MM.1S (cell line): ENCODE results near the gene PDE4B.

Source experiments
- DNase-seq: peaks from one replicate; pipeline ENCODE4 v3.0.0-alpha.2; 2015
- H2AFZ ChIP-seq: fragments of 300-600 bp; sonication (generic); 2 replicates; pipeline ENCODE4 v1.6.0; 2016; ENCODE audit warnings: antibody characterized with exemption, low read length
- H3F3A ChIP-seq: fragments of 300-600 bp; sonication (generic); 2 replicates; pipeline ENCODE4 v1.6.1; 2016; ENCODE audit warnings: mild to moderate bottlenecking, antibody characterized with exemption, low read length, moderate library complexity, mixed read lengths; ENCODE audit not compliant: insufficient read depth
- H3K27ac ChIP-seq: fragments of 300-600 bp; sonication (generic); 2 replicates; pipeline ENCODE4 v1.5.1; 2016; ENCODE audit warnings: mild to moderate bottlenecking, low read length
- H3K27me3 ChIP-seq: fragments of 300-600 bp; sonication (generic); replicated peaks from 2 replicates; pipeline ENCODE4 v1.6.0; 2016; ENCODE audit warnings: low read length; ENCODE audit not compliant: insufficient read depth
- H3K36me3 ChIP-seq: fragments of 300-600 bp; sonication (generic); replicated peaks from 2 replicates; pipeline ENCODE4 v1.6.1; 2016; ENCODE audit warnings: mild to moderate bottlenecking, low read length, mixed read lengths; ENCODE audit not compliant: insufficient read depth
- H3K4me1 ChIP-seq: fragments of 300-600 bp; sonication (generic); 2 replicates; pipeline ENCODE4 v1.6.1; 2016; ENCODE audit warnings: low read length, mixed read lengths
- H3K4me2 ChIP-seq: fragments of 300-600 bp; sonication (generic); 2 replicates; pipeline ENCODE4 v1.6.0; 2016; ENCODE audit warnings: low read depth, low read length
- H3K4me3 ChIP-seq: fragments of 300-600 bp; sonication (generic); 2 replicates; pipeline ENCODE4 v1.5.1; 2016; ENCODE audit warnings: low read length, mixed read lengths
- H3K79me2 ChIP-seq: fragments of 300-600 bp; sonication (generic); 2 replicates; pipeline ENCODE4 v1.6.1; 2016; ENCODE audit warnings: mixed run types, low read length, mixed read lengths
- H3K9ac ChIP-seq: fragments of 300-600 bp; sonication (generic); 2 replicates; pipeline ENCODE4 v1.6.1; 2016; ENCODE audit warnings: low read length, mixed read lengths
- H3K9me2 ChIP-seq: fragments of 300-600 bp; sonication (generic); replicated peaks from 2 replicates; pipeline ENCODE4 v1.6.1; 2016; ENCODE audit warnings: mild to moderate bottlenecking, low read length, mixed read lengths; ENCODE audit not compliant: insufficient read depth
- H3K9me3 ChIP-seq: fragments of 300-600 bp; sonication (generic); replicated peaks from 2 replicates; pipeline ENCODE4 v1.6.1; 2016; ENCODE audit warnings: mild to moderate bottlenecking, low read length, mixed read lengths; ENCODE audit not compliant: insufficient read depth
- H4K20me1 ChIP-seq: fragments of 300-600 bp; sonication (generic); 2 replicates; pipeline ENCODE4 v1.6.1; 2016; ENCODE audit warnings: mild to moderate bottlenecking, low read length, moderate library complexity, mixed read lengths; ENCODE audit not compliant: insufficient read depth
- EZH2 ChIP-seq: fragments of 300-600 bp; sonication (generic); optimal IDR thresholded peaks from 2 replicates; pipeline ENCODE3; 2017; ENCODE audit warnings: low read depth, mild to moderate bottlenecking, antibody characterized with exemption, low read length, mixed read lengths
- EZH2phosphoT487 ChIP-seq: fragments of 300-600 bp; sonication (generic); IDR thresholded peaks from 2 replicates; pipeline ENCODE4 v1.6.1; 2018; ENCODE audit warnings: antibody characterized with exemption, low read length
- TF ChIP-seq, protein P1 (sequence below): fragments of 300-600 bp; sonication (generic); IDR thresholded peaks from 2 replicates; pipeline ENCODE4 v1.5.1; 2016; ENCODE audit warnings: antibody characterized with exemption, low read length, mixed read lengths

Gene PDE4B

DNA sequence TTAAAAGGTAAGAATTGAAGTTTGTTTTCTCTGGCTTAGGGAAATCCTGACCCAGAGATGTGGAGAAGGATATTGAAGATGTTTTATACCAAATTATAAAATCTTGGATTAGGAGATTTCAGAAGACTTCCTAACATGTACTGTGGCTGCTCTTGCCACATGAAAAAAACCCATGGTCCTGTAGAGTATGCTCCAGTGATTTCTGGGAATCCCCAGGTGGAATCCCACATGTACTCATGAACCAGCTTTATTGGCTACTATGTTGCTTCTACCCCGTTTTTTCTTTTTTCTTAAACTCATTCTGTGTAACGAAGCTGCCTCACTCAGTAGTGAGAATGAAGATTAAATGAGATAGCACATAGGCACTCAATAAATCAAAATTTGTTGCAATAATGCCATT lies 608.5 kb downstream of the PDE4B start:
- no peak for DNase-seq
- Histone ChIP-seq H3K4me2 (no peak overlapping the region), H3K79me2 (no peaks in the 10 kb centered on the region), H2AFZ (no peak overlapping the region), H3K27me3 (no peaks in the 10 kb centered on the region), H3K4me1 (peaks cover 32% of the 10 kb centered on the region), H4K20me1 (no peaks in the 10 kb centered on the region), H3K27ac (no peak overlapping the region), H3K36me3 (no peaks in the 10 kb centered on the region), H3K9ac (no peak overlapping the region), H3K4me3 (no peak overlapping the region), H3K9me2 (no peaks in the 10 kb centered on the region), H3F3A (0 out of 2 replicates have a peak, but pooled peaks cover 8% of the 10 kb centered on the region), H3K9me3 (no peaks in the 10 kb centered on the region)
- no peak for TF ChIP-seq EZH2phosphoT487
- no peak for TF ChIP-seq EZH2
- TF ChIP-seq, protein P1, sequence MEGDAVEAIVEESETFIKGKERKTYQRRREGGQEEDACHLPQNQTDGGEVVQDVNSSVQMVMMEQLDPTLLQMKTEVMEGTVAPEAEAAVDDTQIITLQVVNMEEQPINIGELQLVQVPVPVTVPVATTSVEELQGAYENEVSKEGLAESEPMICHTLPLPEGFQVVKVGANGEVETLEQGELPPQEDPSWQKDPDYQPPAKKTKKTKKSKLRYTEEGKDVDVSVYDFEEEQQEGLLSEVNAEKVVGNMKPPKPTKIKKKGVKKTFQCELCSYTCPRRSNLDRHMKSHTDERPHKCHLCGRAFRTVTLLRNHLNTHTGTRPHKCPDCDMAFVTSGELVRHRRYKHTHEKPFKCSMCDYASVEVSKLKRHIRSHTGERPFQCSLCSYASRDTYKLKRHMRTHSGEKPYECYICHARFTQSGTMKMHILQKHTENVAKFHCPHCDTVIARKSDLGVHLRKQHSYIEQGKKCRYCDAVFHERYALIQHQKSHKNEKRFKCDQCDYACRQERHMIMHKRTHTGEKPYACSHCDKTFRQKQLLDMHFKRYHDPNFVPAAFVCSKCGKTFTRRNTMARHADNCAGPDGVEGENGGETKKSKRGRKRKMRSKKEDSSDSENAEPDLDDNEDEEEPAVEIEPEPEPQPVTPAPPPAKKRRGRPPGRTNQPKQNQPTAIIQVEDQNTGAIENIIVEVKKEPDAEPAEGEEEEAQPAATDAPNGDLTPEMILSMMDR, result no peak

- Histone ChIP-seq H4K20me1 (no peaks in the 10 kb centered on the region), H3K4me1 (peaks cover 26% of the 10 kb centered on the region), H3F3A (0 out of 2 replicates have a peak, but pooled peaks cover 8% of the 10 kb centered on the region), H3K9me3 (no peaks in the 10 kb centered on the region), H3K79me2 (no peaks in the 10 kb centered on the region), H3K4me2 (peak overlapping the region; percentile 37), H3K27ac (peak overlapping the region; percentile 54), H3K36me3 (no peaks in the 10 kb centered on the region), H3K9ac (no peak overlapping the region), H3K27me3 (no peaks in the 10 kb centered on the region), H2AFZ (peak overlapping the region; percentile 10), H3K4me3 (no peak overlapping the region), H3K9me2 (no peaks in the 10 kb centered on the region)
- peak; percentile 53 for DNase-seq
- TF ChIP-seq EZH2phosphoT487, result no peak
- no peak for TF ChIP-seq EZH2
- TF ChIP-seq, protein P1, result no peak
Observed at GRCh38 chr1:66402194-66402593, 609.5 kb downstream of the PDE4B start.

- H3K36me3 ChIP-seq, result no peaks in the 10 kb centered on the region
- no peak for DNase-seq
- H3K27me3 ChIP-seq, result no peaks in the 10 kb centered on the region
- H3K79me2 ChIP-seq, result no peaks in the 10 kb centered on the region
- peak overlapping the region; percentile 54; the same call in 1 of the 2 replicates for H3K27ac ChIP-seq
- H3K9me2 ChIP-seq, result no peaks in the 10 kb centered on the region
- H3K4me2 ChIP-seq, result peak overlapping the region; percentile 37; the same call in 1 of the 2 replicates
- H2AFZ ChIP-seq, result 0 out of 2 replicates have a peak overlapping the region, but pooled peaks have one; percentile 10
- H3K9ac ChIP-seq, result no peak overlapping the region
- H3K9me3 ChIP-seq, result no peaks in the 10 kb centered on the region; the same call in 1 of the 2 replicates
- TF ChIP-seq, protein P1, result peak; percentile 25
- TF ChIP-seq EZH2phosphoT487, result no peak
- peaks cover 21% of the 10 kb centered on the region for H3K4me1 ChIP-seq
- H3F3A ChIP-seq, result 0 out of 2 replicates have a peak, but pooled peaks cover 8% of the 10 kb centered on the region
- H3K4me3 ChIP-seq, result no peak overlapping the region
- H4K20me1 ChIP-seq, result no peaks in the 10 kb centered on the region
Observed at GRCh38 chr1:66403007-66403731, 610.5 kb downstream of the PDE4B start.
